GM12864 (cell line): ENCODE data around the gene NACC2.

Experiments
- DNase-seq: peaks from one replicate; pipeline ENCODE4 v3.0.0-alpha.2; 2011; ENCODE audit warnings: low read depth
- H3K4me3 ChIP-seq: 2 replicates; pipeline ENCODE4 v1.5.1; 2011; ENCODE audit warnings: mild to moderate bottlenecking, low read depth, low read length, control low read depth
- TF ChIP-seq, protein P1 (sequence below): IDR thresholded peaks from 2 replicates; pipeline ENCODE4 v1.5.1; 2011; ENCODE audit warnings: low read depth, mild to moderate bottlenecking, moderate library complexity, low read length, control low read depth, inconsistent platforms; ENCODE audit errors: missing control alignments

Gene NACC2

GRCh38 chr9:136014147-136014923 is 80.8 kb downstream of the NACC2 start:
- TF ChIP-seq, protein P1, sequence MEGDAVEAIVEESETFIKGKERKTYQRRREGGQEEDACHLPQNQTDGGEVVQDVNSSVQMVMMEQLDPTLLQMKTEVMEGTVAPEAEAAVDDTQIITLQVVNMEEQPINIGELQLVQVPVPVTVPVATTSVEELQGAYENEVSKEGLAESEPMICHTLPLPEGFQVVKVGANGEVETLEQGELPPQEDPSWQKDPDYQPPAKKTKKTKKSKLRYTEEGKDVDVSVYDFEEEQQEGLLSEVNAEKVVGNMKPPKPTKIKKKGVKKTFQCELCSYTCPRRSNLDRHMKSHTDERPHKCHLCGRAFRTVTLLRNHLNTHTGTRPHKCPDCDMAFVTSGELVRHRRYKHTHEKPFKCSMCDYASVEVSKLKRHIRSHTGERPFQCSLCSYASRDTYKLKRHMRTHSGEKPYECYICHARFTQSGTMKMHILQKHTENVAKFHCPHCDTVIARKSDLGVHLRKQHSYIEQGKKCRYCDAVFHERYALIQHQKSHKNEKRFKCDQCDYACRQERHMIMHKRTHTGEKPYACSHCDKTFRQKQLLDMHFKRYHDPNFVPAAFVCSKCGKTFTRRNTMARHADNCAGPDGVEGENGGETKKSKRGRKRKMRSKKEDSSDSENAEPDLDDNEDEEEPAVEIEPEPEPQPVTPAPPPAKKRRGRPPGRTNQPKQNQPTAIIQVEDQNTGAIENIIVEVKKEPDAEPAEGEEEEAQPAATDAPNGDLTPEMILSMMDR, result no peak
- no peak for DNase-seq
- H3K4me3 ChIP-seq, result no peak overlapping the region

DNA sequence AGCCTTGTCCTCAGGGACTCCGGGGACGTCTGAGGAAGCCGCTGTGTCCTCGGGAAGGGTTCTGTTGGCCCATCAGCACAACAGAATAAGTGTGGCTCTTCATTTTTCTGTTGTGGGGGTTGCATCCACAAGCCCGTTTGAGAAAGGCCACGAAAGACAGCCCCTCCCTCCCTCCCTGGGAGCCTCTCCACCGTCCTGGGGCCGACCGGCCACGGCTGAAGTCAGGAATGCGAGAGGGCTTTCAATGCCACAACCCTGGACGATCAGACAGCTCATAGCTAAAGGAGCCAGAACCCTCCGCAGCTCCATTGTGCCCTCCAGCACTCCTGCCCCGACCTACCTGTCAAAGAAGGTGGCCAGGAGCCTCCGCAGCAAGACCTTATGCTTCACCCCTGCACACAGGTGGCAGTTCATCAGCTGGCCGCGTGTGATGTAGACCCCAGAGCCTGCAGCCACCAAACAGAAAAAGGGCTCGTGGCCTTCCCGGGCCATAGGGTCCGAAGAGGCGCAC is 81.5 kb downstream of the NACC2 start:
- no peak overlapping the region for H3K4me3 ChIP-seq
- TF ChIP-seq, protein P1, result no peak
- no peak for DNase-seq

DNA sequence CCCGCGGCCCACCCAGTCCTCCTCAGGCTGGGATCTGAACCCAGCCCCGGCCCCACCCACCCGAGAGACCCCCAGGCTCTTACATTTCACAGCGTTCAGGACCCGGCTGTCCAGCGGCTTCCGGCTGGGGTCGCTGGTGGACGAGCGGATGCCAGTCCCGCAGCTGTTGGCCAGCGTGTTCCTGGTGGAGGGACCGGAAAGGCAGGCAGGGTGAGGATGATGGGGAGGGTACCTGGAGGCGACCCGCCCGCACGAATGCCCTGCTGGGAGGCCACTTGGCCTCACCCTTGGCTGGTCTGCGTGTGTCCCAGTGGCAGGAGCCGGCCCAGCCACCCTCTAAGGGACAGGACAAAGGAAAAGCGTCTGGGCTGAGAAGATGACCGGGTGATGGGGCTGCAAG is 82.0 kb downstream of the NACC2 start:
- no peak overlapping the region for H3K4me3 ChIP-seq
- TF ChIP-seq, protein P1, result no peak
- DNase-seq, result no peak

DNA sequence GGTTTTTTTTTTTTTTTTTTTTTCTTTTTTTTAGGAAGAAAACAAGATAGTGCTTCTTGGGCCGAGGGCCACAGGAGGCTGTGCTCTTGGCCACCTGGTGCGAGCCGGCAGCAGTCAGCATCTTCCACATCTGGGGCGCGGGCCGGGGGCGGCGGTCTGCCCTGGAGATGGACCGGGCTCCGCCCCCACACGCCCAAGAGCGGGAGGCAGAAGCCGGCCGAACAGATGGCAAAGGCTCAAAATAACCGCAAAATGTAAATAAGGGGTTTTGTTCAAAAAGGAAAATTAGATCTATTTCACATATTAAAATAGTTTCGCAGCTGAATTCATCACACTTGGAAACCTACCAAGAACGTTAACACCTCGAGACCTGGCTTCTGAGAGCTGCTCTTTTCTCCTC is 82.4 kb downstream of the NACC2 start:
- DNase-seq, result no peak
- H3K4me3 ChIP-seq, result no peak overlapping the region
- TF ChIP-seq, protein P1, result no peak

DNA sequence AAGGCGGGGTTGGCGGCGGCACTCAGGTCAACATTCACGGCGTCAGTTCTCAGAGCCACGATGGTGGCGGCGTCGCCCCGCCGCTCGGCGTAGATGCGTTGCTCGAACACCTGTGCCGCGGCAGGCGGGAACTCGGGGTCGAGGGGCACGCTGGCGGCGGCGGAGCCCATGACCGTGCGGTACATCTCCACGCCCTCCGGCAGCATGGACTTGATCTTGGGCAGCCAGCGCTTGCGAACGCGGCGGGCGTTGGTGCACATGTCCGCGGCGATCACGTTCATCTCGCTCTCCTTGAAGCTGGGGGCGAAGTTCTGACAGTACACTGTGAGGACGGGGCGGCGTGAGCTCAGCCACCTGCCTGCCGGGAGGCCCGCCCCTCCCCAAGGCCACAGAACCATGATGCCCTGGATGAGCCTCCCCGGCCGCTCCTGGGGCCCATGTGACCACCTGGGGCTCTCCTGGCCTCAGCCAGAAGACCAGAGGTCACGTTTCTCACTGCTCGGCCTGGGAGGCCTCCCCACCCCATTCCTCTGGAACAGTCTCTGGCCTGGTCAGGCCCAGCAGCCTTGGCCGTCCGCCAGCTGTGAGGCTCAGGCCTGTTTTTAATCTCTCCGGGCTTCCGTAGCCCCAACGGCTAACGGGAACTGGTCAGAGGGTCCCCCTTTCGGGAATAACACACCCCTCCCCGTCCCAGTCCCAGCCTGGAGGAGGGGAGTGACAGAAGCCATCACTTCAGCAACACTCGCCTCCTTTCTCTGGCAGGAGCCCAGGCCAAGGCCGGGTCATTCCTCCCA is 83.2 kb downstream of the NACC2 start:
- H3K4me3 ChIP-seq, result no peak overlapping the region
- TF ChIP-seq, protein P1, result no peak
- DNase-seq, result no peak

GRCh38 chr9:136011376-136011702 is 83.8 kb downstream of the NACC2 start:
- DNase-seq, result no peak
- TF ChIP-seq, protein P1, result no peak
- no peak overlapping the region for H3K4me3 ChIP-seq
